WTC11 (cell line): ENCODE measurements around the gene AREL1. TPM values are rescaled to one million over a fixed set of nuclear protein-coding genes. Genes with fewer than 3 reads are reported as not detected.

ENCODE experiments used
- ATAC-seq: fragments of 200-7000 bp; cut with Tn5 transposase; 2 replicates; pipeline ENCODE4 v1.10.0; 2021; ENCODE audit warnings: mild to moderate bottlenecking, moderate library complexity
- CTCF ChIA-PET: fragments of 300-600 bp; sonication (Branson Sonifier 250); formaldehyde crosslinking; loops from one replicate; lab custom pipeline; 2021; ENCODE audit warnings: antibody characterized with exemption; lab: Charles Lee
- POLR2A ChIA-PET: fragments of 350-600 bp; sonication (Branson Sonifier 250); formaldehyde crosslinking; loops from one replicate; lab custom pipeline; 2021; ENCODE audit warnings: antibody characterized with exemption; lab: Charles Lee
- DNase-seq: peaks from one replicate; pipeline ENCODE4 v3.0.0; 2021; ENCODE audit warnings: low spot score
- H3K27ac Mint-ChIP-seq: 2 replicates; pipeline ENCODE4 v1.8.0; 2021; ENCODE audit warnings: mixed read lengths
- H3K27me3 Mint-ChIP-seq: 2 replicates; pipeline ENCODE4 v1.8.0; 2021; ENCODE audit warnings: low read depth, mild to moderate bottlenecking, moderate library complexity, mixed read lengths
- H3K36me3 Mint-ChIP-seq: 2 replicates; pipeline ENCODE4 v1.8.0; 2021; ENCODE audit warnings: mixed read lengths
- H3K4me1 Mint-ChIP-seq: 2 replicates; pipeline ENCODE4 v1.8.0; 2022; ENCODE audit warnings: mixed read lengths
- H3K4me3 Mint-ChIP-seq: 2 replicates; pipeline ENCODE4 v1.8.0; 2021; ENCODE audit warnings: mild to moderate bottlenecking, moderate library complexity, mixed read lengths
- H3K9me3 Mint-ChIP-seq: 2 replicates; pipeline ENCODE4 v1.8.0; 2021; ENCODE audit warnings: mixed read lengths
- CREB1 ChIP-seq: sonication (generic); formaldehyde crosslinking; IDR thresholded peaks from 2 replicates; pipeline ENCODE4 v1.8.0; 2023; ENCODE audit warnings: mild to moderate bottlenecking, missing genetic modification reagents
- ESRRA ChIP-seq: sonication (generic); formaldehyde crosslinking; IDR thresholded peaks from 2 replicates; pipeline ENCODE4 v1.8.1; 2022; ENCODE audit warnings: mild to moderate bottlenecking, missing genetic modification reagents, borderline replicate concordance
- FOXJ3 ChIP-seq: sonication (generic); formaldehyde crosslinking; IDR thresholded peaks from 2 replicates; pipeline ENCODE4 v1.9.0; 2021; ENCODE audit warnings: missing genetic modification reagents, mild to moderate bottlenecking, borderline replicate concordance
- FOXK1 ChIP-seq: sonication (generic); formaldehyde crosslinking; IDR thresholded peaks from 2 replicates; pipeline ENCODE4 v1.8.0; 2022; ENCODE audit warnings: mild to moderate bottlenecking, moderate library complexity, missing genetic modification reagents
- GRHL2 ChIP-seq: fragments of 250-450 bp; sonication (Bioruptor Pico); IDR thresholded peaks from 2 replicates; pipeline ENCODE4 v1.8.0; 2022; ENCODE audit warnings: mild to moderate bottlenecking, moderate library complexity; ENCODE audit not compliant: insufficient replicate concordance, severe bottlenecking
- GTF2I ChIP-seq: fragments of 250-450 bp; sonication (Bioruptor Pico); conservative IDR thresholded peaks from 2 replicates; pipeline ENCODE4 v1.4.0; 2021; ENCODE audit warnings: mild to moderate bottlenecking
- HMGA2 ChIP-seq: fragments of 250-450 bp; sonication (Bioruptor Pico); IDR thresholded peaks from 2 replicates; pipeline ENCODE4 v1.4.0; 2021; ENCODE audit warnings: mild to moderate bottlenecking, moderate library complexity
- HMGXB4 ChIP-seq: sonication (generic); formaldehyde crosslinking; IDR thresholded peaks from 2 replicates; pipeline ENCODE4 v1.8.1; 2023; ENCODE audit warnings: mild to moderate bottlenecking, moderate library complexity, missing genetic modification reagents
- IRF2 ChIP-seq: sonication (generic); formaldehyde crosslinking; IDR thresholded peaks from 2 replicates; pipeline ENCODE4 v1.8.0; 2022; ENCODE audit warnings: low read depth, missing genetic modification reagents, borderline replicate concordance
- JAZF1 ChIP-seq: fragments of 250-450 bp; sonication (Bioruptor Pico); IDR thresholded peaks from 2 replicates; pipeline ENCODE4 v1.9.0; 2021; ENCODE audit warnings: moderate library complexity, mild to moderate bottlenecking, inconsistent platforms
- PREB ChIP-seq: sonication (generic); formaldehyde crosslinking; IDR thresholded peaks from 2 replicates; pipeline ENCODE4 v1.8.1; 2022; ENCODE audit warnings: mild to moderate bottlenecking, missing genetic modification reagents, moderate library complexity, borderline replicate concordance
- PRRX2 ChIP-seq: fragments of 250-450 bp; sonication (Bioruptor Pico); IDR thresholded peaks from 2 replicates; pipeline ENCODE4 v1.8.0; 2021; ENCODE audit warnings: mild to moderate bottlenecking
- RELA ChIP-seq: sonication (generic); formaldehyde crosslinking; IDR thresholded peaks from 2 replicates; pipeline ENCODE4 v1.8.1; 2022; ENCODE audit warnings: missing genetic modification reagents, mild to moderate bottlenecking, borderline replicate concordance
- TP53 ChIP-seq: sonication (generic); formaldehyde crosslinking; IDR thresholded peaks from 2 replicates; pipeline ENCODE4 v1.8.1; 2023; ENCODE audit warnings: mild to moderate bottlenecking, missing genetic modification reagents
- ZBTB43 ChIP-seq: sonication (generic); formaldehyde crosslinking; IDR thresholded peaks from 2 replicates; pipeline ENCODE4 v1.8.1; 2023; ENCODE audit warnings: mild to moderate bottlenecking, missing genetic modification reagents
- ZNF512 ChIP-seq: sonication (generic); formaldehyde crosslinking; IDR thresholded peaks from 2 replicates; pipeline ENCODE4 v1.8.1; 2022; ENCODE audit warnings: missing genetic modification reagents, borderline replicate concordance
- ZNF532 ChIP-seq: fragments of 250-450 bp; sonication (Bioruptor Pico); IDR thresholded peaks from 2 replicates; pipeline ENCODE4 v1.9.0; 2021; ENCODE audit warnings: mild to moderate bottlenecking, borderline replicate concordance
- total RNA-seq: library from RNA; stranded (reverse); gene quantifications from 3 replicates; pipeline ENCODE4 v1.2.3, GENCODE V29; 2021
- TF ChIP-seq, protein P1 (sequence below): sonication (generic); formaldehyde crosslinking; IDR thresholded peaks from 2 replicates; pipeline ENCODE4 v1.8.0; 2023; ENCODE audit warnings: missing genetic modification reagents
- TF ChIP-seq, protein P2 (sequence below): sonication (generic); formaldehyde crosslinking; IDR thresholded peaks from 2 replicates; pipeline ENCODE4 v1.8.0; 2023; ENCODE audit warnings: missing genetic modification reagents, mild to moderate bottlenecking, borderline replicate concordance

Gene AREL1
- total RNA-seq, 1 experiment from 2014 or later, result 37.0 TPM

DNA sequence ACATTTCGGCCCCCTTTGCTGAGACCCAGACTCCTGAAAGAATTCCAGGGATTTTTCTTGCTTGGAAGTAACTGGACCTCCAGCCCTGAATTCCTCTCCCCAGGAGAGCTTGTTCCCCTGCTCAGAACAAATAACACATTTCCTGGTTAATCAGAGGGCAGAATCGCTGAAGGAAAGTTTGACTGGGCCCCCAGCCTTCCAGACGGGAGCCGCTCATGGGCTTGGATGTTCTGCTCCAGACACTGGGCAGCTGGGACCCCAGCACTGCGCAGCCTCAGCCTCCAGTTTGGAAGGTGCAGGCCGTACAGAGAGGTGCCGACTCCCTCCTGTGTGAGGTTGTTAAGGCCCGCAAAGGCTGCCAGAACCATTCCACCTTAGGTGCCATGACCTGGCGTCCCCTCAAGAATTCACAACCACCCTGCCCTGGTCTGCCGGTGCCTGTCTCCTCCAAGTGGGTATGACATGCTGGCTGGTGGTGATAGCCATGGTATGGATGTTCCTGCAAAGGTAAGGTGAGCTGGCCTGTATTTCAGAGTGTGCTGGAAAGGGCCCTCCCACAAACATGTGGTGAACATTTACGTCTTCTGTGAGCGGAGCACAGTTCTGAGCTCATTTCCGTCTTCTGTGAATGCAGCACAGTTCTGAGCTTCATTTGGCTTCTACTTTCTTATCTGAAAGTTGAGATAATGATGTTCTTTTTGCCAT lies 95.7 kb downstream of the AREL1 start:
- Mint-ChIP-seq H3K9me3 (no peaks in the 10 kb centered on the region), H3K27me3 (peaks cover 35% of the 10 kb centered on the region), H3K36me3 (no peaks in the 10 kb centered on the region), H3K27ac (no peak overlapping the region), H3K4me3 (no peak overlapping the region), H3K4me1 (peaks cover 35% of the 10 kb centered on the region)
- ChIA-PET POLR2A (no interaction called here), CTCF (interaction anchor here (1.2 to 3.7 kb wide), 4 partner anchors 8 to 123 kb away, joined by 4 to 29 read pairs (median 4); no protein-coding TSS in a partner anchor)
- DNase-seq, result no peak
- peak; percentile 3; the same call in 1 of the 2 replicates for ATAC-seq
- TF ChIP-seq, protein P1, sequence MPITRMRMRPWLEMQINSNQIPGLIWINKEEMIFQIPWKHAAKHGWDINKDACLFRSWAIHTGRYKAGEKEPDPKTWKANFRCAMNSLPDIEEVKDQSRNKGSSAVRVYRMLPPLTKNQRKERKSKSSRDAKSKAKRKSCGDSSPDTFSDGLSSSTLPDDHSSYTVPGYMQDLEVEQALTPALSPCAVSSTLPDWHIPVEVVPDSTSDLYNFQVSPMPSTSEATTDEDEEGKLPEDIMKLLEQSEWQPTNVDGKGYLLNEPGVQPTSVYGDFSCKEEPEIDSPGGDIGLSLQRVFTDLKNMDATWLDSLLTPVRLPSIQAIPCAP (CRISPR knock-in tag), result no peak
- TF ChIP-seq ESRRA (CRISPR knock-in tag), result no peak
- TF ChIP-seq ZBTB43 (CRISPR knock-in tag), result no peak
- no peak for TF ChIP-seq GRHL2 (CRISPR knock-in tag)
- no peak for TF ChIP-seq HMGA2 (CRISPR knock-in tag)
- no peak for TF ChIP-seq HMGXB4 (CRISPR knock-in tag)
- TF ChIP-seq CREB1 (CRISPR knock-in tag), result no peak
- TF ChIP-seq JAZF1 (CRISPR knock-in tag), result no peak
- TF ChIP-seq ZNF512, result no peak
- TF ChIP-seq, protein P2, sequence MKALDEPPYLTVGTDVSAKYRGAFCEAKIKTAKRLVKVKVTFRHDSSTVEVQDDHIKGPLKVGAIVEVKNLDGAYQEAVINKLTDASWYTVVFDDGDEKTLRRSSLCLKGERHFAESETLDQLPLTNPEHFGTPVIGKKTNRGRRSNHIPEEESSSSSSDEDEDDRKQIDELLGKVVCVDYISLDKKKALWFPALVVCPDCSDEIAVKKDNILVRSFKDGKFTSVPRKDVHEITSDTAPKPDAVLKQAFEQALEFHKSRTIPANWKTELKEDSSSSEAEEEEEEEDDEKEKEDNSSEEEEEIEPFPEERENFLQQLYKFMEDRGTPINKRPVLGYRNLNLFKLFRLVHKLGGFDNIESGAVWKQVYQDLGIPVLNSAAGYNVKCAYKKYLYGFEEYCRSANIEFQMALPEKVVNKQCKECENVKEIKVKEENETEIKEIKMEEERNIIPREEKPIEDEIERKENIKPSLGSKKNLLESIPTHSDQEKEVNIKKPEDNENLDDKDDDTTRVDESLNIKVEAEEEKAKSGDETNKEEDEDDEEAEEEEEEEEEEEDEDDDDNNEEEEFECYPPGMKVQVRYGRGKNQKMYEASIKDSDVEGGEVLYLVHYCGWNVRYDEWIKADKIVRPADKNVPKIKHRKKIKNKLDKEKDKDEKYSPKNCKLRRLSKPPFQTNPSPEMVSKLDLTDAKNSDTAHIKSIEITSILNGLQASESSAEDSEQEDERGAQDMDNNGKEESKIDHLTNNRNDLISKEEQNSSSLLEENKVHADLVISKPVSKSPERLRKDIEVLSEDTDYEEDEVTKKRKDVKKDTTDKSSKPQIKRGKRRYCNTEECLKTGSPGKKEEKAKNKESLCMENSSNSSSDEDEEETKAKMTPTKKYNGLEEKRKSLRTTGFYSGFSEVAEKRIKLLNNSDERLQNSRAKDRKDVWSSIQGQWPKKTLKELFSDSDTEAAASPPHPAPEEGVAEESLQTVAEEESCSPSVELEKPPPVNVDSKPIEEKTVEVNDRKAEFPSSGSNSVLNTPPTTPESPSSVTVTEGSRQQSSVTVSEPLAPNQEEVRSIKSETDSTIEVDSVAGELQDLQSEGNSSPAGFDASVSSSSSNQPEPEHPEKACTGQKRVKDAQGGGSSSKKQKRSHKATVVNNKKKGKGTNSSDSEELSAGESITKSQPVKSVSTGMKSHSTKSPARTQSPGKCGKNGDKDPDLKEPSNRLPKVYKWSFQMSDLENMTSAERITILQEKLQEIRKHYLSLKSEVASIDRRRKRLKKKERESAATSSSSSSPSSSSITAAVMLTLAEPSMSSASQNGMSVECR (CRISPR knock-in tag), result no peak
- TF ChIP-seq FOXK1, result no peak
- no peak for TF ChIP-seq ZNF532 (CRISPR knock-in tag)
- TF ChIP-seq PRRX2, result no peak
- TF ChIP-seq IRF2, result no peak
- no peak for TF ChIP-seq TP53
- TF ChIP-seq GTF2I (CRISPR knock-in tag), result no peak
- TF ChIP-seq FOXJ3 (CRISPR knock-in tag), result no peak
- TF ChIP-seq PREB (CRISPR knock-in tag), result no peak
- no peak for TF ChIP-seq RELA (CRISPR knock-in tag)
